GM21423 (cell line): ENCODE data around the gene APIP.

Experiments used
- ATAC-seq: cut with Tn5 transposase; IDR thresholded peaks from one replicate; pipeline ENCODE4 v1.9.1; 2021; ENCODE audit warnings: mild to moderate bottlenecking, moderate library complexity; ENCODE audit not compliant: unreplicated experiment

APIP gene, protein sequence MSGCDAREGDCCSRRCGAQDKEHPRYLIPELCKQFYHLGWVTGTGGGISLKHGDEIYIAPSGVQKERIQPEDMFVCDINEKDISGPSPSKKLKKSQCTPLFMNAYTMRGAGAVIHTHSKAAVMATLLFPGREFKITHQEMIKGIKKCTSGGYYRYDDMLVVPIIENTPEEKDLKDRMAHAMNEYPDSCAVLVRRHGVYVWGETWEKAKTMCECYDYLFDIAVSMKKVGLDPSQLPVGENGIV

DNA sequence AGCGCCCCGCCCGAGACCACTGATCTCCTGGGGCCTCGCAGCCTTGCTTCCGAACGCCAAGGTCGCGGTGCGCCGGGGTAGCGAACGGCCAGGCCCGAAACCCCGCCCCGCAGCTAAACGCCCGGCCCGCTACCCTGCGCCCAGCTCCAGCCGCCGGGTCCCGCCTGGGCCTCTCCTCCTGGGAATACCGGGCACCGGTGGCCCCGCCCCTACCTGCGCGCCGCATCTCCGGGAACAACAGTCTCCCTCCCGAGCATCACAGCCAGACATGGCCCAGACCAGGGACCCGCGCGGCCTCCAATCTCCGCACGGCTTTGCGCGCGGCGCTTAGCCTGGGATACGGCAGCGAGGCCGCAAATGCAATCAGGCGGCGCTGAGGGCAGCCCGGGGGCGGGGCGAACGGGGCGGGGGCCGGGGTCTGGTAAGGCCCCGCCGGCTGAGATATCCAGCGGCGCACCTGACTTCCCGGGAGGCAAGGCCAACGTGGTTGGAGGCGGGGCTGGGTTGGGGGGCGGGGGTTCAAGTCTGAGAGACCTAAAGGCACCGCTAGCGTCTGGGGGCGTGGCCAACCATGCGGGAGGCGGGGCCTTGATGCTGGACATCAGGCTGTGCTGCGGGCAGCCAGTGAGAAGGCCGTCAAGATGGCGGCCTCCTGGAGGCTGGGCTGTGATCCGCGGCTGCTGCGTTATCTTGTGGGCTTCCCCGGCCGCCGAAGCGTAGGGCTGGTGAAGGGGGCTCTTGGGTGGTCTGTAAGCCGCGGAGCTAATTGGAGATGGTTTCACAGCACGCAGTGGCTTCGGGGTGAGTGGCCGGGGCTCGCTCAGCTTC is at the start of gene APIP, which contains the start of gene PDHX:
Gene APIP (minus strand): TSS at position 365 of the 828 bp plus-strand sequence. CDS start 95 bp downstream, at position 270.
Gene PDHX (plus strand): TSS at position 604 of the 828 bp plus-strand sequence. CDS start 38 bp downstream, at position 642.
- ATAC-seq: peak; percentile 93

DNA sequence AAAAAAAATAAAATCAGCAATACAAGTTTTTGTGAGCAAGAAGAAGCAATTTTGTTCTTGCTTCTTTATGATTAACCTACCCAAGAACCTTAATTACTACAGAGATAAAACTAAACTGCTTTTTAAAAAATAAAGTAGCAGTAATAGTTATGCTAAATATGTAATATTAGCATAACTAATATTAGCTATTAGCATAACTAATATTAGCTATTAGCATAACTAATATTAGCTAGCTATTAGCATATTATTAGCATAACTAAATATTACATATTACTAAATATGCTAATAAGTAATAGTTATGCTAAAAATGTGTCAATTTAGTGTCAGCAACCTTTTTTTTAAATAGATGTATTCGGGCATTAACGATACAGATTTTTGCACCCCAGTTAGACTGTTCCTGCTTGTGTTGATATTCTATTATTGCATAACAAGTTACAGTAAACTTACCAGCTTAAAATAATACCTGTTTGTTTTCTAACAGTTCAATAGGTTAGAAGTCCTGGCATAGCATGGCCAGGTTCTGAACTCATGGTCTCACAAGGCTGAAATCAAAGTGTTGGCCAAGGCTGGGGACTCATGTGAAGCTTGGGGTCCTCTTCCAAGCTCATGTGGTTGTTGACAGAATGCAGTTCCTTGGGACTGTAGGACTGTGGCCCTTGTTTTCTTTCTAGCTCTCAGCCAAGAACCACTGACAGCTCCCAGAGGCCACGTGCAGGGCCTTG is 48.6 kb upstream of the APIP start:
- no peak for ATAC-seq

DNA sequence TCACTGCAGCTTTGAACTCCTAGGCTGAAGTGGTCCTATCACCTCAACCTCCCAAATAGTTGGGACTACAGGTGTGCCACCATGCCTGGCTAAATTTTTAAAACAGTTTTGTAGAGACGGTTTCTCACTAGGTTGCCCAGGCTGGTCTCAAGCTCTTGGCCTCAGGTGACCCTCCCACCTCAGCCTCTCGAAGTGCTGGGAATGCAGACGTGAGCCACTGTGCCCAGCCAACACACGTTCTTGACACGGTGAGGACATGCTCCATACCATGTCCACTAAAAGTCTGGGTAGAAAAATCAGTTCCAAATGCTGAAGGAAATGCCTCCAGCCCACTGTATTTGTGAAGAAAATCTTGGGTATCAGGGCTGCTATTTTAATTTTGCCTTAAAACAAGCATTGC is 47.2 kb upstream of the APIP start:
- no peak for ATAC-seq

DNA sequence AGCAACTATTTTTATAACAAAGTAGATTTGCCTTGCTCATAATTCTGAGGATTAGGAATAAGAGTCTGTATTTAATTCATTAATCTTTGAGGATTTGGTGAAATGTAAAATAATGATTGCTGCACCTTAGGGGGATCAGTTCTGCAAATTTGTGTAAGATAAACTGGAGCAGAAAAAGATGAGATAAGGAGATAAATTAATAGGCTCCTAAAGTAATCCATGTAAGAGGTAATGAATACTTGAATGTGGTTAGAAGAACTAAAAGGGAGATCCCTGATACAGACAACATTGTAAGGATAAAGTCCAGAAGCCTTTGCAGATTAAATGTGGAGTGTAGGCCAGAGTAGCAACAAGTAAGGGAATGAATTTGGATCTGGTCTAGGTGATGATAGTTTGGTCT is 45.9 kb upstream of the APIP start:
- no peak for ATAC-seq

DNA sequence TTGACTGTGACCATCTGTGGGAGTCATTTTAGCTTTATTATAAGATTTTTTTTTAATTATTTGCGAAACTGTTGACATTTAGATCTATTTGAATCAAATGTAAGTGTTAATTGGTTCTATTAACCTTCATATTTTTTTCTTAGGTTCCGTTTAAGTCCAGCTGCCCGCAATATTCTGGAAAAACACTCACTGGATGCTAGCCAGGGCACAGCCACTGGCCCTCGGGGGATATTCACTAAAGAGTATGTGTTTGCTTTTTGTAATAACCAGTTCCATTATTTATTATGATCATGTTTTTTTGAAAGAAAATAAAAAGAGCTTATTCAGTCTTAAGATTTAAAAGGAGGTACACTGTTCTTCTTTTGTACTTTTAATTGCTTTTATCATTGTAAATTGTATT is 44.1 kb upstream of the APIP start:
- ATAC-seq: no peak

DNA sequence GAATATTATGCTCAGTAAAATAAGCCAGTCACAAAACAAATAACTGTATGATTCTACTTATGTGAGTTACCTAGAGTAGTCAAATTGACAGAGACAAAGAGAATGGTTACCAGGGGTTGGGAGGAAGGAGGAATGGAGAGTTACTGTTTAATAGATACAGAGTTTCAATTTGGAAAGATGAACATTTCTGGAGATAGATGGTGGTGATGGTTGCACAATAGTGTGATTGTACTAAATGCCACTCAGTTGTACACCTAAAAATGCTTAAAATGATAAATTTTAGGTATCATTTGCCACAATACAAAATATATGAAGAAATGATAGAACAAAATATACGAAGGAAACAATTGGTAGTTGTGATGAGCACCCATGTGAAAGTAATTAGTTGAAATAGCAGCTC is 43.6 kb upstream of the APIP start:
- ATAC-seq: no peak

DNA sequence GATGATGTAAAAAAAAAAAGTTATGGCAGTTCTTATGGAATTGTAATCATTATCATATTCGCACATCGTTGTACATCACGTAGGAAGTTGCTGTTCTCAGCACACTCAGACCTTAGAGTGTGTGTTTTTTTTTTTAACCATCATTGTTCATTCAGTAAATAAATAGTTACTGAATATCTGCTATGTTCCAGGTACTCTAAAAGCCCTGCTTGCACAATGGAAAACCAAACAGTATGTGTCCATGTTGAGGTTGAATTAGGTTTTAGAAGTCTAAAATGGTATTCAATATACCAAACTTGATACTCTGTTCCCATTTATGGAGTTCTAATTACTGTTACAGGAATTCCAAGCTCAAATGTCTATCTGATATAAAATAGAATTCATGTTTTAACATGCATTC is 41.4 kb upstream of the APIP start:
- no peak for ATAC-seq

DNA sequence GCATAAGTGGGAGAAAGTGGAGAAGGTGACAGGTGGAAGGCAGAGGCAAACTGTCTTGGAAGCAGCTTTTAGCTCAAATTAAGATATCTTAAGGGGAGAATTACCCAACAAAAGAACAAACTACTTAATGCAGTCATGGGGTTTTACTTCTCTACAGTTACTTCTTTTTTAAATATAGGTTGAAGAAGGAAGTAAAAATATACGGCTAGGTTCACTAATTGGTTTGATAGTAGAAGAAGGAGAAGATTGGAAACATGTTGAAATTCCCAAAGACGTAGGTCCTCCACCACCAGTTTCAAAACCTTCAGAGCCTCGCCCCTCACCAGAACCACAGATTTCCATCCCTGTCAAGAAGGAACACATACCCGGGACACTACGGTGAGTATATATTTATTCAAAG is 41.0 kb upstream of the APIP start:
- no peak for ATAC-seq

DNA sequence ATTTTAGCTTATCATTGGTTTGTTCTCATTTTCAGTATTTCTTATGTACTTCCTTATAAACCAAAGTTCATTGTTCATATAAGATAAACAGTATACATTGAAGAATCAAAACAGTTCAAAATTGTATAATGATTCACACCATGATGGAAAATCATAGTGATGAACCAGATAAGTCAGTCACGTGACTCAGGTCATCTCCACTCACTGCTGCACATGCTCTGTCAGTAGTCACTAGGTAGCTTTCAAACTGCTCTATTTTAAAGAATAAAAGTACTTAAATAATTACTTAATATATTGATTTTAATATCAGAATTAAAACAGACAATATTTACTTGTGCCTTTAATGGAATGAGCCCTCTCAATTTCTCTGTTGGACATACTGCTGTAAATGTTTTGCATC is 37.8 kb upstream of the APIP start:
- no peak for ATAC-seq

DNA sequence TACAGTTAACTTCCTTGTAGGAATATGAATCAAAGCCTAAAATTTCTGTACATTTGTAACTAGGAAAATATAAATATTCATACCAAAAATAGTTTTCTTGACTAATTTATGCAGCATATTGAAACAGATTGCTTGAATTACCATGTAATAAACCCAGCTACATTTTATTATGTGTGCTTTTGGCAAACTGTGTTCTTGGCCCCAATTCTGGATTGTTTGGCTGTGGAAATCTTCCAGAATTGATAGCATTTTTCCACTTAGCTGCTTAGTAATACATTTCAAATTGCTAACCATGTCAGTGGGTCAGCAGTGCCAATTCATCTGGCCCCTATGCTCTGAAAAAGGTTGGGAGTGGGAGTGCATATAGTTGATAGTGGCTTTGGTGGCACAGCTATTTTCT is 32.5 kb upstream of the APIP start:
- no peak for ATAC-seq

DNA sequence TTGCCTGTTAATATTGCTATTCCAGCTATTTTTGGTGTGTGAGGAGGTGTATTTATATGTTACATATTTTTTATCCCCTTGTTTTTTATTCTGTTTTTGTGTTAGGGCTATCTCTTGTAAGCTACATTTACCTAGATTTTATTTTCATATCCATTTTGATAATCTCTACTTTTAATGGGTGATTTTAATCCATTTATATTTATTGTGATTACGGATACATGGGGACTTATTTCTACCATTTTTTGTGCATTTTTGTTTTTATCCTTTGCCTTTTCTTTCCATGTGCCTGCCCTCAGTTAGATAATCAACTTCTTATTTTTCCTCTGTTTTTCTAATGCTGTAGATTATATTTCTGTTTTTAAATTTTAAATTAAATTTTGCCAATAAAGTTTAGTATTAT is 28.5 kb upstream of the APIP start:
- no peak for ATAC-seq

DNA sequence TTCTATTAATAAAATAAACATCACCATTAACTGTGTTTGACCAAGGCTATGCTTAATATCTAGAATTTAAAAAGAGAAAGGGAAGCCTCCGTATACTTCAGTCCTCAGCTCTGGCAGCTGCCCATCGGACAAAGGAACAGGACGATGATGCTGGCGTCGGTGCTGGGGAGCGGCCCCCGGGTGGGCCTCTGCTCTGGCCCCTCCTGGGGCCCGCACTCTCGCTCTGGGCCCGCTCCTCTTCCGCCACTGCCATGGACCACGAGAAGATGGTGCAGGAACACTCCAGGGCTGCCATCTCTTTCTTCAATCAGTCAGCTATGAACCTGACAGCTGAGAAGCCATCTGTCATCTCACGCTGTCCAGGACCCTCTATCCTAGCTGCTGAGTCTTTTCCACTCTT is 25.5 kb upstream of the APIP start:
- ATAC-seq: no peak

DNA sequence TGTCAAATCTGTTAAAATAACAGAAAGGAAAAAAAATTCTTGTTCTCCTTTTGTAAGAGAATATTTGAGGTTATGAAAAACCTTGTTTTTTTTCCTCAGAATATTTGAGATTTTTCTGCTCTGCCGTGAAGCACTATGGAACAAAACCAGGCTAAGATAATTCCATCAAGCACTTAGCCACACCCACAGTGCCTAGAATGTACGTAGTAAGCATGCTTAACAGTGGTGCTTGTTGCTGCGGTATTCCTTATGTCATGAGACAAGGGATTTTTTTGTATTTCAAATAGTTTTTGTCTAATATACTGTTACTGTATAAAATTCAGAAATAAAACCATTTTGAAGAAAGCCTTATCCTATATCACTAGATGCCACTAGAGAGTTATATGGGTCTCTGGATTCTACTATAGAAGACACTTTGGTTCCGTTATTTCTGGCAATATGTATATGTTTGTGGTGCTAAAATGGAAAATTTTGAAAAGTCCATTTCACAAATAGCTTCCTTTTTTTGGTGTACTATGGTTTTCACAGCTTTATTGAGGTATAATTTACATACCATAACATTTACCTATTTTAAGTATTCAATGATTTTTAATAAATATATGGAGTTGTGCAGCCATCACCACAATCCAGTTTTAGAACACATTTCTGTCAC is 24.0 kb upstream of the APIP start:
- no peak for ATAC-seq

DNA sequence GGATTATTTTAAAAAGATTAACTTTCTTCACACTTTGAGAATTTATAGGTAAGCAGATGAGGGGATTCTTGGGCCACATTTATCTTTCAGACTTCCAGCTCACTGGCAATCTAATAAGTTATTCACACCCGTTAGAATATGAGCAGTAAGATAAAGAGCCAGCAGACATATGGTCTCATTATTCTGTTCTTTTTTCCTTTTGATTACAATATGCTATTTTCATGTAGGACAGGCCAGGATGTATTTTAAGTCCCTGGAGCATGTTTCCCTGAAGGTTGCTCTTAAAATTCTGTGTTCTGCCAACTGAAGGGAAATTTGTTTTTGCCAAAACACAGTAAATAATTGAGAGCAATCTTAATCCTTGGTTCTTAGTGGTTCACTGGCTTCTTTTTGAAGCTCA is 22.4 kb upstream of the APIP start:
- ATAC-seq: no peak

DNA sequence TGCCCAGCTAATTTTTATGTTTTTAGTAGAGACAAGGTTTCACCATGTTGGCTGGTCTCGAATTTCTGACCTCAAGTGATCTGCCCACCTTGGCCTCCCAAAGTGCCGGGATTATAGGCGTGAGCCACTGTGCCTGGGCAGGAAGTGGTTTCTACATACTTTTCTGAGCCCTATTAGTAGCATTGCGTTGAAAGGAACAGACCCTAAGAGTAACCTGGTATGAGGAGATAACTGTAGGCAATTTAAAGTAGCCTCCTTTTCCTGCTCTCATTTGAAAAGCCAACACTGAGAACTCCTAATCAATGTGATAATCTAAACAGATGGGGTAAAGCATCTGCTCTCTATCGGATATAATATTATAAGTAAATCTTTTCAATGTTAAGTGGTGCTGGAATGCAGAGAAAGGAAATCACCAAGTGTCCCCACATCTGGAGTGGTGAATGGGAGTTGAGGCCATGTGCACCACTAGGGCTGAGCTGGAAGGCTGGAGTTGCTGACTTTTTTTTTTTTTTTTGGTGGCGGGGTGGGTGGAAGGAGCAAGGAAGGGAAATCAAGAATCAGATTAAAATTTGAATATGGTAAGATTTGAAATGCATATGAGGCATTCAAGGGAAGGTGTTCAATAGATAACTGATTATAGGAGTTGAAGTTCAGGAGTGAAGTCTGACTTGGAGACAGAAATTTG is 20.9 kb upstream of the APIP start:
- no peak for ATAC-seq

DNA sequence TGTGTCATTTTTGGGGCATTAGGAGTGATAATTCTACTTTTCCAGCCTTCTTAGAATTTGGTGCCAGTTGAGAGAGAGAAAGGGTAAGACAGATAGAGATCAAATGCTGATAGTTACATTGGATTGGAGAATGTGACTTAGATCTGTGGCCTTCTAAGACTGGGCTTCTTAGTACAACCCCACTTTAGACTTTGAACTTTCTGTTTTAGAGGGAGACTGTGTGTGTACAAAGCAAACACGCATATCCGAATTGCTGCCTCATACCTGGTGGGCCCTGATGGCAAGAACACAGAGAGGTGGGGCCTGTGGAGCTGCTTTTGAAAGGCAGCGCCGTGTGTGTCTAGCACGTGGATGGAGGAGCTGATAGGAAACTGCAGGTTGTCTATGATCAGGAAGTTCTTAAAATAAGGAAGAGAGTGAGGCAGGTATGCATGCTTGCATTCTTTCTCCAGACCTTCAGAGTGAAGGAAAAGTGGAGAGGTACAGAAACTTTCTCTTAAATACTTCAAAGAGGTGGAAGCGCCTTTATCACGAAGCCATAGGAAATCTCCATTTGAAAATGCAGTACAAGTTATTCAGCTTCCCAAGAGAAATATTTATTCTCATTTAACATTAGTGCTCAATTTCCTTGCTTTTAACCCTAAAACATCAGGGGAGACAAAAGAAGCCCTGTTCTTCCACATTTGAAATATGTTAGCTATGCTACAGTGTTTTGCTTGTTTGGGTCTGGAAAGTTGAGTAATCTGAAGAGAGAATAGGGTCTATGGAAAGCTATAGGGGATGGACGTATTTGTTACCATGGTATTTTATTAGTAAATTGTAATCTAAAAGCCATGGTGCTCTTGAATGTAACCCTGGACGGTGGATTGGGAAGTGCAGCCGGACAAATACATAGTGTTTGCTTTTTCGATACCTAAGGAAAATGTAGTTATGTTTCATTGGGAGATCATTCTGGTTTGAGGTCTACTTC is 13.9 kb upstream of the APIP start:
- no peak for ATAC-seq

DNA sequence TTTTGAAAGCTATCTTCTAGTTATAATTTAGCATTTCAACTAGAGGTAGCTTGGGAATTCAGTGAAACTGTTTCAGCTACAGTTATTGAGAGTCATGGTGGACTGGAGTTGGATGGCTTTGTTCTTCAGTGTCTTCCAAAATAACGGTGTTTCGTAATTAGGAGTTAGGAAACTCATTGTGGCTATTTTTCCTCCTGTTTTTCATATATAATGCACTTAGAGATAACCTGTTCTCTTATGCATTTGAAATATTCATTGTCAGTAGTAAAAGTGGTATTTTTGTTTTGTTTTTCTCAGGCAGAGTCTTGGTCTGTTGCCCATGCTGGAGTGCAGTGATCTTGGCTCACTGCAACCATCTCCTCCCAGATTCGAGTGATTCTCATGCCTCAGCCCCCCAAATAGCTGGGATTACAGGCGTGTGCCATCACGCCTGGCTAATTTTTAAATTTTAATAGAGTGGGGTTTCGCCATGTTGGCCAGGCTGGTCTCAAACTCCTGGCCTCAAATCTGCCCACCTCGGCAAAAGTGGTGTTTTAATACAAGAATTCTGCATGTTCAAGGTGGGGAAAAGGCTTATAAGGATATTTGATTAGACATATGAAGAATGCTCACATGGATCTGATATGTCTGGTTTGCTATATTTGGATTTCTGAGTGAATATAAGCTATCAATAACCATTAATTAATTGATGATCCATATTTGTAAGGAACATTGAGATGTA is 12.9 kb upstream of the APIP start:
- ATAC-seq: no peak

DNA sequence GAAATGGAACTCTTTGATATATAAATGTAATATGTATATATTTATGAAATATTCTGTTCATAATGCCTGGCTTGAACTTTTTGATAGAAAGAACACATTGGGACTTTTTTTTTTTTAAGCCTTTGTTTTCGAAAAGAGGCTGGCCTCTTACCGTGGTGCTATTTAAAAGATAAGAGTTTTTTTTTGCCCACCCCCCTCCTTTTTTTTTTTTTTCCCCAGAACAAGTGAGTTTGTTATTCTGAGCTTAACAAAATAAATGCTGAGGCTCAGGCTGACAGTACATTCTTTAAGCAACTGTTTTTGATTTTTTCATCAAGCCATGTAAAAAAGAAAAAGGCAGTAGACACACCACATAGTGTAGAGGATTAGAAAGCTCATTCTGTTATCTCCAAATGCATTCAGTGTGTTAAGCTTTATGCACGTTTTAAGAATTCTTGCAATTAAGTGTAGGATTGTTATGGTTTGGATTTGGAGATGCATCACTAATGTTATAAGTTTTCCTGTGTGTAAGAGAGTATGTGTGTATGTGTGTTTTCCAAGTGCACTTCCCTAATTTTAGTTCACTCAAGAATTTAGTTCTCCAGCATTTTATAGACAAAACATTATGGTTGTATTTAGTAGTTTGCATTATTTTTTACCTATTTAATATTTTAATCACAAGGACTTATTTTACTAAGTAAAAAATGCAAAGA is 12.2 kb upstream of the APIP start:
- ATAC-seq: no peak

DNA sequence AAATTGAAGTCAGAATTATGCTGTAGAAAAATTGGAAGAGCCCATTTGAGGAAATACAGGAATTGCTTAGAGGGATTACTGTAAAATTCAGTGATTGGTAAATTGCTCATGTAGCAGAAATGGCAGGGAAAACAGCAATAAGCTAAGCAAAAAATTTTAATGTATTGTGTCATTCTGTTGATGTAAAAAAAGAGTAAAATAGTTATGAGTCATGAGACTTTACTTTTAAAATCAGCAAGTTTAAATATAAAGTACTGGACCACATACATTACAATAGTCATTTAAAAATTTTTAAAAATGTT is 10.6 kb upstream of the APIP start:
- ATAC-seq: no peak
